Activated T-cell treated with anti-CD3 and anti-CD28 coated beads, Interleukin-2, amount 50 U/mL, for 24 hours (primary cell): ENCODE data around the gene GRHPR.

Experiments
- DNase-seq: peaks from one replicate; pipeline ENCODE4 v3.0.0-alpha.2; 2020
- H3K27ac Mint-ChIP-seq: 2 replicates; pipeline ENCODE4 v1.8.0; 2020; ENCODE audit warnings: mild to moderate bottlenecking, mixed read lengths
- H3K27me3 Mint-ChIP-seq: 2 replicates; pipeline ENCODE4 v1.8.0; 2020; ENCODE audit warnings: mixed read lengths
- H3K36me3 Mint-ChIP-seq: 2 replicates; pipeline ENCODE4 v1.8.0; 2020; ENCODE audit warnings: low read depth, mixed read lengths
- H3K4me1 Mint-ChIP-seq: 2 replicates; pipeline ENCODE4 v1.8.0; 2020; ENCODE audit warnings: low read depth, mixed read lengths
- H3K4me3 Mint-ChIP-seq: 2 replicates; pipeline ENCODE4 v1.8.0; 2020; ENCODE audit warnings: mild to moderate bottlenecking, moderate library complexity, mixed read lengths
- H3K9me3 Mint-ChIP-seq: 2 replicates; pipeline ENCODE4 v1.8.0; 2020; ENCODE audit warnings: mixed read lengths

The GRHPR gene

DNA sequence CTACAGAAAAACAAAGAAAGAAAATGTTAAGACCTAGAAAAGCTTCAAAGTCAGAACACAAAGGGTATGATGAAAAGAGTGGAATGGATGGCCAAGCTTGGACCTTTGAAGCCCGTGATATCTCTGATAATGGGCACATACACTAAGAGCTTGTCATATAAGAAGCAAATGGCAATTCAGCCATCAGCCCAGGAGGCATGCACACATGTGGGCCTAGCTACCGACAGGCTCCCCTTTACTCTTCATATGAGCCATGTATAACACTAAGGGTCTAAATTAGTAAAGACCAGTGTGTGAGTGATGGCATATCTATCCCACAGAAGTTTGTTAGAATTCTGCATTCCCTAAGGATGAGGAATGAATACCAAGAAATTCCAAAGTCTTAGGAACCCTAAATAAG is 20.1 kb downstream of the GRHPR start:
- H3K4me3 Mint-ChIP-seq = no peak overlapping the region
- H3K9me3 Mint-ChIP-seq = no peaks in the 10 kb centered on the region
- peaks cover 85% of the 10 kb centered on the region for H3K36me3 Mint-ChIP-seq
- DNase-seq = no peak
- H3K27ac Mint-ChIP-seq = no peak overlapping the region
- no peaks in the 10 kb centered on the region for H3K27me3 Mint-ChIP-seq
- peaks cover 13% of the 10 kb centered on the region for H3K4me1 Mint-ChIP-seq

GRCh38 chr9:37443566-37443965 is 21.1 kb downstream of the GRHPR start:
- H3K9me3 Mint-ChIP-seq = no peaks in the 10 kb centered on the region
- peaks cover 17% of the 10 kb centered on the region for H3K4me1 Mint-ChIP-seq

DNA sequence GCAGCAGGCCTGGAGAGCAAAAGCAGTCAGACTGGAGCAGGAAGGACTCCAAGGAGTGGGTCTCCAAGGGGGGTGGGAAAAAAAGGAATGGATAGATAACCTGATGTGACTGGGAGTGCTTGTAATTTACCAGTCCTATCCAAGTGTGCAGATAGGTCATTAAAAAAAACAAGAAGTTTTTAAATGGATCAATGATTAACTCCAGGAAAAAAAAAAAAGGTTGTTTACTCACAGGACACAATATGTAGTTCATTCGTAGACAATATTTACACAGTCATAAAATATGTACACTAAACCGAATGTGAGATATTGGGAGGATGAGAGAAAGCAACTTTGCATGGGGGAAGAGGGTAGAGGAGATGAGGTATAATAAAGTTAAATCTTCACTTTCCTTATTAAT is 22.4 kb downstream of the GRHPR start:
- no peak for DNase-seq
- Mint-ChIP-seq H3K27ac (no peak overlapping the region), H3K4me1 (peaks cover 16% of the 10 kb centered on the region), H3K27me3 (no peaks in the 10 kb centered on the region), H3K4me3 (no peak overlapping the region), H3K36me3 (peaks cover 76% of the 10 kb centered on the region), H3K9me3 (no peaks in the 10 kb centered on the region)

More at GRCh38 chr9:37443566-37443965, 21.1 kb downstream of the GRHPR start:
- no peak for DNase-seq
- H3K27me3 Mint-ChIP-seq = no peaks in the 10 kb centered on the region
- H3K27ac Mint-ChIP-seq = no peak overlapping the region
- no peak overlapping the region for H3K4me3 Mint-ChIP-seq
- H3K36me3 Mint-ChIP-seq = peaks cover 81% of the 10 kb centered on the region

DNA sequence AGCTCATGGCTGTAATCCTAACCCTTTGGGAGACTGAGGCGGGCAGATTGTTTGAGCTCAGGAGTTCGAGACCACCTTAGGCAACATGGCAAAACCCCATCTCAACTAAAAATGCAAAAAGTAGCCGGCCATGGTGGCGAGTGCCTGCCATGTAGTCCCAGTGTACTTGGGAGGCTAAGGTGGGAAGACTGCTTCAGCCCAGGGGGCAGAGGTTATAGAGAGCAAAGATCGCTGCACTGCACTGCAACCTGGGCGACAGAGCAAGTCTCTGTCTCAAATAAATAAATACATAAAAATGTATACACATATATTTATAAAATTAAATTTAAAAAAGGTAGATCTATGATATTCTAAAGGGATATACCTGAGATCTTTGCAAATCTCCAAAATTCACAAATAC is 23.3 kb downstream of the GRHPR start:
- H3K27me3 Mint-ChIP-seq = no peaks in the 10 kb centered on the region
- peaks cover 16% of the 10 kb centered on the region for H3K4me1 Mint-ChIP-seq
- peak overlapping the region; percentile 55 for H3K27ac Mint-ChIP-seq
- H3K36me3 Mint-ChIP-seq = peaks cover 72% of the 10 kb centered on the region
- no peak for DNase-seq
- H3K4me3 Mint-ChIP-seq = no peak overlapping the region
- no peaks in the 10 kb centered on the region for H3K9me3 Mint-ChIP-seq

DNA sequence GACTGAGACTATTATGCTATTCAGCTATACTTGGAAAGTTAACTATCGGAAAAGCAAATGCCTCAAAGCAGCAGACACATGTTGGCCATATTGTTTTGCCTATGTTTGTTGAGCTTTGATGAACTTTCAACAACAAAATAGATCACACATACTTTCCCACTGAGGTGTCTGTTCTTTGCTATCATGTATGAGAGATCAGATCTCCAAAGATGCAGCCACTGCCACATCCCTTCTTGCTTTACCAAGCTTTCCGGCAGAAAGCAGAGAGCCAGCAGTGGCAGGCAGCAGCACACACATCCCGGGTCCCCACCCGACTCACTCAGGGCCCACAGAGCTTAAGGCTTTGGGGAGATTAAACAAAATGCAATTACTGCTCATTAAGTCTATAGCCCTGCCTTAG is 23.9 kb downstream of the GRHPR start:
- H3K9me3 Mint-ChIP-seq = no peaks in the 10 kb centered on the region
- H3K36me3 Mint-ChIP-seq = peaks cover 70% of the 10 kb centered on the region
- no peak for DNase-seq
- no peak overlapping the region for H3K4me3 Mint-ChIP-seq
- peaks cover 16% of the 10 kb centered on the region for H3K4me1 Mint-ChIP-seq
- no peak overlapping the region for H3K27ac Mint-ChIP-seq
- H3K27me3 Mint-ChIP-seq = no peaks in the 10 kb centered on the region

DNA sequence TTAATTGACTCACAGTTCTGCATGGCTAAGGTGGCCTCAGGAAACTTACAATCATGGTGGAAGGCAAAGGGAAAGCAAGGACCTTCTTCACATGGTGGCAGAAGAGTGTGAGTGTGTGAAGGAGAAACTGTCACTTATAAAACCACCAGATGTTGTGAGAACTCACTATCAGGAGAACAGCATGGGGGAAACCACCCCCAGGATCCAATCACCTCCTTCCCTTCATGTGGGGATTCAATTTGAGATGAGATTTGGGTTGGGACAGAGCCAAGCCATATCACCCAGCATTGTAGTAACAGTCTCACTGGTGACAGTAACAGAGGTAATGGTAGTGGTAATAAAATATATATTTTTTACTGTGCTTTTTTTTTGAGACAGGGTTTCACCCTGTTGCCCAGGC is 24.6 kb downstream of the GRHPR start:
- Mint-ChIP-seq H3K9me3 (no peaks in the 10 kb centered on the region), H3K27me3 (no peaks in the 10 kb centered on the region), H3K4me1 (peaks cover 21% of the 10 kb centered on the region), H3K27ac (peak overlapping the region; percentile 45), H3K4me3 (no peak overlapping the region), H3K36me3 (peaks cover 68% of the 10 kb centered on the region)
- DNase-seq = no peak

- Mint-ChIP-seq H3K4me3 (no peak overlapping the region), H3K27ac (no peak overlapping the region), H3K9me3 (no peaks in the 10 kb centered on the region), H3K27me3 (no peaks in the 10 kb centered on the region), H3K4me1 (peaks cover 45% of the 10 kb centered on the region), H3K36me3 (peaks cover 47% of the 10 kb centered on the region)
- no peak for DNase-seq
Observed at GRCh38 chr9:37449862-37450632, 27.6 kb downstream of the GRHPR start.

GRCh38 chr9:37451628-37452027 is 29.1 kb downstream of the GRHPR start:
- H3K27ac Mint-ChIP-seq = no peak overlapping the region
- H3K36me3 Mint-ChIP-seq = peaks cover 46% of the 10 kb centered on the region
- H3K27me3 Mint-ChIP-seq = no peaks in the 10 kb centered on the region
- H3K4me1 Mint-ChIP-seq = peaks cover 56% of the 10 kb centered on the region
- no peak for DNase-seq
- H3K9me3 Mint-ChIP-seq = no peaks in the 10 kb centered on the region
- H3K4me3 Mint-ChIP-seq = no peak overlapping the region

GRCh38 chr9:37452611-37453010 is 30.1 kb downstream of the GRHPR start:
- Mint-ChIP-seq H3K4me3 (no peak overlapping the region), H3K27me3 (no peaks in the 10 kb centered on the region), H3K4me1 (peaks cover 59% of the 10 kb centered on the region), H3K9me3 (no peaks in the 10 kb centered on the region), H3K36me3 (peaks cover 42% of the 10 kb centered on the region), H3K27ac (no peak overlapping the region)
- no peak for DNase-seq

DNA sequence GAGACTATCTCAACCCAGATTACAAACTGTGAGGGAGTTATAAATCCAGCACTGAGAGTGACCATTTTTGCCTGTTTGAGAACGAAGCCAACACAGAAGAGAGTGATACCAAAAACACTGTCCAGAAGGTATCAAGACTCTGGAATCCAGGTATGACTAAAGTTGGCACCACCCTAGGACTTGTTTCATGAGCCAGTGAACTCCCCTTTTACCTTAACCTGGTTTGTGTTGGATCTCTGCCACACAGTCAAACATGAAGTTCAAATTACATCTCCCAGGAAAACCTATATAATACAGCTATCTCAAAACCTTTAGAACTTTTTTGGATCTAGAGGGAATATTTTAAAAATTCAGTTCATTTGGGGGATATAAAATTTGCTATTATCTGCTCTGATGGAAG is 31.3 kb downstream of the GRHPR start:
- Mint-ChIP-seq H3K36me3 (peaks cover 43% of the 10 kb centered on the region), H3K4me1 (peaks cover 62% of the 10 kb centered on the region), H3K4me3 (no peak overlapping the region), H3K27me3 (no peaks in the 10 kb centered on the region), H3K27ac (peak overlapping the region; percentile 34), H3K9me3 (no peaks in the 10 kb centered on the region)
- DNase-seq = no peak

GRCh38 chr9:37454238-37454637 is 31.7 kb downstream of the GRHPR start:
- H3K4me3 Mint-ChIP-seq = no peak overlapping the region
- DNase-seq = no peak
- peaks cover 62% of the 10 kb centered on the region for H3K4me1 Mint-ChIP-seq
- no peaks in the 10 kb centered on the region for H3K9me3 Mint-ChIP-seq
- peak overlapping the region; percentile 34 for H3K27ac Mint-ChIP-seq
- peaks cover 43% of the 10 kb centered on the region for H3K36me3 Mint-ChIP-seq
- H3K27me3 Mint-ChIP-seq = no peaks in the 10 kb centered on the region

- H3K4me1 Mint-ChIP-seq = peaks cover 63% of the 10 kb centered on the region
- no peak overlapping the region for H3K4me3 Mint-ChIP-seq
- peak overlapping the region; percentile 68 for H3K27ac Mint-ChIP-seq
- H3K27me3 Mint-ChIP-seq = no peaks in the 10 kb centered on the region
- H3K9me3 Mint-ChIP-seq = no peaks in the 10 kb centered on the region
- DNase-seq = no peak
- peaks cover 32% of the 10 kb centered on the region for H3K36me3 Mint-ChIP-seq
Observed at GRCh38 chr9:37455884-37456647, 33.6 kb downstream of the GRHPR start.

DNA sequence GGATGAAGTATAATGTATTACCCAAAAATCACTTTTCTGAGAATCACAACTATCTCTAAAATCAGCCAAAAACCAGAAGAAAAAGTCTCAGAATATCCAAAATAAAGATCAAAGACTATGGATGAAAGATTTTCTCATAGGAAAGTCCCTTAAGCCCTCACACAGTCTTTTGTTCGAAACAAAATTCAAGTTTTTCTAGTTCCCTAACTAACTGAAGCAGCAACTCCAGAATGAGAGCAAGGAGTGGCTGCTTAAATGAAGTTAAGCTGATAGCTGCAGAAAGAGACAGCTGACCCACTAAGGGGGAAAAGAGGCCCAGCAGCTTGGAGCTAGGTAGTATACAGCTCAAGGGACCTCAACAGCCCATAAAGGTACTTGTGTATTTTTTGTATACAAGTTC is 34.3 kb downstream of the GRHPR start:
- Mint-ChIP-seq H3K9me3 (no peaks in the 10 kb centered on the region), H3K27me3 (no peaks in the 10 kb centered on the region), H3K4me1 (peaks cover 62% of the 10 kb centered on the region), H3K36me3 (peaks cover 31% of the 10 kb centered on the region), H3K4me3 (no peak overlapping the region), H3K27ac (no peak overlapping the region)
- no peak for DNase-seq

- peak overlapping the region; percentile 96 for H3K4me3 Mint-ChIP-seq
Observed at GRCh38 chr9:37464006-37464405, 41.5 kb downstream of the GRHPR start.

More at GRCh38 chr9:37464006-37464405, 41.5 kb downstream of the GRHPR start:
- H3K9me3 Mint-ChIP-seq = no peaks in the 10 kb centered on the region
- DNase-seq = no peak
- H3K27ac Mint-ChIP-seq = peak overlapping the region; percentile 99
- no peaks in the 10 kb centered on the region for H3K27me3 Mint-ChIP-seq
- H3K4me1 Mint-ChIP-seq = peaks cover 41% of the 10 kb centered on the region
- H3K36me3 Mint-ChIP-seq = peaks cover 36% of the 10 kb centered on the region
